Adipose tissue (tissue), 3 donors: Measurements from ENCODE around the gene PDE8A. TPM values are rescaled to one million over a fixed set of nuclear protein-coding genes. Genes with fewer than 3 reads are reported as not detected.
"Not testable (repeated sequence)": the region's sequence is repeated elsewhere in the genome, so short reads cannot be mapped to it uniquely, and the experiment has no call there.

ENCODE experiments used
- H3K27ac ChIP-seq: one replicate; pipeline ENCODE4 v1.5.1; 2013; ENCODE audit warnings: low read depth, low read length
- WGBS, 3 donors: extraction: QIAGEN DNeasy Blood & Tissue Kit; methylation state at CpG; one replicate each; pipeline ENCODE4 v1.1.7; 2013; 5-methylcytosine and 5-hydroxymethylcytosine counted together
- polyA plus RNA-seq, 3 donors: library from polyadenylated mRNA; stranded (reverse); fragments of 200-250 nt; gene quantifications; one replicate each; pipeline ENCODE4 v1.2.3, GENCODE V29; 2013
- donor health status: healthy with polysubstance abuse.
- donor health status: Bipolar disorder and iron deficiency.
- donor health status: healthy.

Gene PDE8A
- polyA plus RNA-seq, 3 donors = 9.0 to 24.2 (median 19.4) TPM

DNA sequence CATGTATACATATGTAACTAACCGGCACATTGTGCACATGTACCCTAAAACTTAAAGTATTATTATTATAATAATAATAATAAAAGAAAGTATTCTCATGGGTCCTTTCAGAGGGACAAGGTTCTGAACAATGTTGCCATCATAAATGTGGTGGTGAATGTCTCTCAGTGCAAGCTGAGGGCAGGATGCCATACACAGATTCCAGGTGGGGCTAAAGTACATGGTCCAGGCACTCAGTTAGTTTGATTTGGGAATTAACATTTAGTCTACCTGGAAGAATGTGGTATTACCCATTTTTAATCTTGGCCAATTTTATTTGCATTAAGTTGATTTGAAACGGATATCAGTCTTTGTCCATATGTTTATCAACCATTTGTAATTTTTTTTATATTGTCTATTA is 24.5 kb downstream of the PDE8A start:
- 61 to 94% (median 87%) methylated on average over 2 of the region's 2 CpGs for WGBS, 3 donors

DNA sequence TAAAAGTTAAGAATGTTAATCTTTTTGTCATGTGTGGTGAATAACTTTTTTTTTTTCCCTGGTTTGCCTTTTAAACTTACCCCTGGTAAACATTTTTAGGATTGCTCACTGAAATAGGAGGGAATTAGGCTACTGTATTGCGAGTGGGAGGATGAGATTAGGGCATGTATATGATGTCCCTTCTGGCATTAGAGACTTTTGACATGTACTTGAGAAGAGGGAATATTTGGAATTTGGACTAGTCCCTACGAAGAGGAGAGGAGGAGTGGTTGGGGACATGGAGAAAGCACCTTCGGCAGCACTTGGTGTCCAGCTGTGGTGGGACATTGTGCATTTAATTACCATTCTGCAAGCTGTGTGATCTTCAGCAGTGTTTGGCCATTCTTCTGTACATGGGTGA is 25.0 kb downstream of the PDE8A start:
- H3K27ac ChIP-seq = no peak overlapping the region
- 84 to 92% (median 84%) methylated on average over 3 of the region's 3 CpGs for WGBS, 3 donors

More for the DNA sequence above, 24.5 kb downstream of the PDE8A start:
- no peak overlapping the region for H3K27ac ChIP-seq

DNA sequence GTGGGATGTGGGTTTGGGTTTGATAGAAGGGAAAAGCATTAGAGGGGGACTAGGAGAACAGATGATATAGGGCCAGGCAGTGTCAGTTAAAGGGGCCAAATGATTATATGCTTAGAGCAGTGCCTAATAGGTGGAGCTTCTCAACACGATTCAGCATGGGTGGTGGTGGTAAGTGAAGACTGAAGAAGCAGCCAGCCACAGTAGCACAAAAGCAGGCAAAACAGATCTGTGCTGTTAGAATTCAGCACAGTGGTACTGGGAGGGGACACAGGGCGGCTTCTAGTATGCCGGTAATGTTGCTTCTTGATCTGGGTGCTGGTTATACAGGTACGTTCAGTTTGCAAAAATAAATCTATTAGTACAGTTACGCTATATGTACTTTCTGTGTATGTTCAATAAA is 25.5 kb downstream of the PDE8A start:
- H3K27ac ChIP-seq = no peak overlapping the region
- WGBS, 3 donors = 82 to 90% (median 88%) methylated on average over 5 of the region's 5 CpGs

DNA sequence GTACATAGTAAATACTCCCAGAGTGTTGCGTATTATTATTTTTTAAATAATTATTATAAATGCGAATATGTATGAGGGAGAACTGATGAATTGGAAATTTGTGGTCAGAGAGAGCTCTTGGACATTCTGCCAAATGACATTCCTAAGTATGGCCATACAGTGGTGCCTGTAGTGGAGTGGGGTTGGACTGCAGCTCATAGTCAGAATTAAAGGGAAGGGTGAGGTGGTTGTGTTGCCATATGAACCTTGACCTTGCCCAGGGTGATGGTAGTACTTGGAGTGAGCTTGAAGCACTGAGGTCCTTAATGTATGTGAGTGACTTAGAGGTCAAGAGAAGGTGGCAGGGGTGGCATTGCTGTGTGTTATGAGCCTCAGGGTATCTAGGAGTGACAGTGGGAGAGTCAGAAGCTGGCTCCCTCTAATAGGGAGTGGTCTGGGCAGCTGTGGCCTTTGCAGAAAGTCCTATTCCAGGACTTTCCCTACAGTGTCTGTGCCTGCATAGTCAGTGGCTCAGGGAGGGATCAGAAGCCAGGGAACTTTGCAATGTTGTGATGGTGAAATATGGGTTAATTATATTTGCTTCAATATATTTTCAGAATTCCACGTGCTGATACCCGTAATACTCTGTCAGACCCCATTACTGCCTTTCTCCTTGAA is 26.2 kb downstream of the PDE8A start:
- H3K27ac ChIP-seq = no peak overlapping the region
- 64 to 90% (median 82%) methylated on average over 4 of the region's 4 CpGs for WGBS, 3 donors

DNA sequence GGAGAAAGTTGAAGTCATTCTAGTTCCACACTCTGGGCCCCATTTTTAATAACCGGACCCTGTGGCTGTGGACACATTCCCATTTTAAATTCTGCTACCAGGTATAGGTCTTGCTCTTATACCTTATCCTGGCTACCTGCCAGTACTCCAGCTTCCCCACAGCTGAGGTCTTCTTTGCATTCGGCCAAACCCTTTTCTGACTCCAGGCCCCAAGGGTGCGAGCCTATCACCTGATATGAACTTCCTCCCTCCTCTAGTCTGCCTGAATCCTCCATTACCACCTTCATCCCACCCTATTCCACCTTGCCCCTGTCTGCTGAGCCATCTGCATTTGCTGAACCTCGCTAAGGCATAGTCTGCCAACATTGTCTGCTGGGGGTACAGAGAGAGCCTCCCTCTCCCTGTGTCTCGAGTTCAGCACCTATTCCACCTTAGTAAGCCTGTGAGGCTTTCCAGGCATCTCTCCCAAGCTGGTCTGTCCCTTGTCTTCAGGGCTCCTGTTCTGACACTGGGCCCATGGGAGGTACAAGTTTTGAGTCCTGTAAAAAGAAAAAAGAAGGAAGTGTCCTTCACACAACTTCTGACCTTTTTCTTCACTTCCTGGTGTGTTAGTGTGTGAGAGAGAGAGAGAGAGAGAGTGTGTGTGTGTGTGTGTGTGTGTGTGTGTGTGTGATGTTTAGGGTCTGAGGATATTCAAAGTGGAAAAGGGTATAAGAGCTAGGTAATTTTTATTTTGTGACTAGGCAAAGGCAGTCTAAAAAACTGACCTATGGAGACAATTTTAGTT is 27.0 kb downstream of the PDE8A start:
- WGBS, 3 donors = 75 to 77% (median 77%) methylated on average over 5 of the region's 5 CpGs
- H3K27ac ChIP-seq = no peak overlapping the region

DNA sequence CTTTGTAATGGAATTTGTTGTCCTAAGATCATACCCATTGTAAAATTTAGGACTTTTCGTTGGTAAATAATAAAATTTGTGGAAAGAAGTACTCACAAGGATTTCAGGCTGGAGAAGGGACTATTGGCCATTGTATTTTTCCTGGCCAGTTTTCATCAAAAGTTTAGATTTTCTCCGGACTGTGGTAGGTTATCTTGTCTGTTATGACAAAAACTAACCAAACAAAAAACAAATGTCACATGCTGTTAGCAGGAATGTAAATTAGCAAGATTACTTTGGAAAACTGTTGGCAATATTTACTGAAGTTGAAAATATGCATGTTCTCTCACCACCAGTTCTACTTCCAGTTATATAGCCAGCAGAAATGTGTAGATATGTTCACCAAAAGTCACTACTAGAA is 27.8 kb downstream of the PDE8A start:
- 42 to 69% (median 53%) methylated on average over 2 of the region's 2 CpGs for WGBS, 3 donors
- H3K27ac ChIP-seq = no peak overlapping the region

DNA sequence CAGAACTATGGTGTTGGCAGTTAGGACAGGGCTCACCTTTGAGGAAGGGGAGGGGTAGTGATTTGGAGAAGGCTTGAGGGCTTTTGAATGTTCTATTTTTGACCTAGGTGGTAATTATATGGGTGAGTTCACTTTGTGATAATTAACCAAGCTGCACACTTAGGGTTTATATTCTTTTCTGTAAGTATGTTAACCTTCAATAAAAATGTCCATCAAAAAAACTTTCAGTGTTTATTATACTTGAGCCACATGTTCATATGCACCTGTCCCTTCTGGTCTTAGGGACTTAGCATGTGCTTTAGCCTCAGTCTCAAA is 28.4 kb downstream of the PDE8A start:
- H3K27ac ChIP-seq = peak overlapping the region; percentile 72

DNA sequence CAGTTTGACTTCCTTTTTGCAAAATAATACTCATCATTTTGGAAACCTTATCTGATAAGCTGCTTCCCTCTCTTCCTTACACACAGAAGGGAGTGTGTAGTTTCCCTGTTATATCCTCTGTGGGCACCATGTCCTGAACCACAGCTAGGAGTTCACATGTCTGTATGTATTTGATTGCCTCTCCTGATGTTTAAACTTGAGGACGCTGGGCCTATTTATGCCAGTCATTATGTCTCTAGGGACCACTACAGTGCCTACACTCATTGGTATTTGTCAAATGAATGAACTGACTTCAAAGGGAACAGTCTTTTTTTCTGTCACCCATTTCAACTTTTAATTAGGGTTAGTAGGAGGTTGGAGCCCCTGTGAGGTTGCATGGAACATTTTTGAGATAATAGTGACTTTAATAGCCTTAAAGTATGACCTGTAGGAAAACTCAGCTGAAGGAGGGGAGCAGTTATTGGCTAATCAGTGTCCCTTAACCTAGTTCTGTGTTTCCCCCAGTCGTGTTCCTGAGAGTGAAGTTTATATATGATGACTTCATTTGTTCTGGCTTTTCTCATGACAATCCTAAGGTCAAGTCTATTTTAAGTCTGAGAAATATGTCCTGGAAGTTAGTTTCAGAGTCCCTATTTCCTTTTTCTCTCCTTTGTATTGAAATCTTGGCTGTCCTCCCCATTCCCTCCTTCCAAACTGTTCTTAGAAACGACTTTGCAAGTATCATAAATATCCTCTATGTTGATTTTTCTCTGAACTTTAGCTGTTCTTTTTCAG is 28.9 kb downstream of the PDE8A start:
- 5 to 24% (median 8%) methylated on average over 3 of the region's 3 CpGs for WGBS, 3 donors
- H3K27ac ChIP-seq = peak overlapping the region; percentile 72

DNA sequence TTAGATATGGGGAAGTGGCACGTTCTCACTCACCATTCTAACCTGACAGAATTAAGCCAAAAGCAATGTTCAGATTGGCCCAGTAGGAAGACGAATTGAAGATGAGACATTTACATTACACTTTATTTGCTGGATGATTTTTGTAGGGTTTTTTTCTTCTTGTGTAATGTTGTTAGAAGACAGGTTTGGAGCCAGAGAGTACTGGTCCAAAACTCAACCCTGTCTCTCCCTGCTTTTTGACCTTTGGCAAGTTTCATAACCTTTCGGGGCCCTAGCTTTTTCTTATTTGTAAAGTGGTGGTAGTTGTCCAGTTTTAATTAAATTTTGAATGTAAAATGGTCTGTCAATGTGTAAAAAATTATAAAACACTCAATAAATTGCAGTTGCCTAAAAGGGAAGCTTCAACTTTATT is 29.5 kb downstream of the PDE8A start:
- no peak overlapping the region for H3K27ac ChIP-seq
- WGBS, 3 donors = 14 to 61% (median 17%) methylated on average over 3 of the region's 3 CpGs

DNA sequence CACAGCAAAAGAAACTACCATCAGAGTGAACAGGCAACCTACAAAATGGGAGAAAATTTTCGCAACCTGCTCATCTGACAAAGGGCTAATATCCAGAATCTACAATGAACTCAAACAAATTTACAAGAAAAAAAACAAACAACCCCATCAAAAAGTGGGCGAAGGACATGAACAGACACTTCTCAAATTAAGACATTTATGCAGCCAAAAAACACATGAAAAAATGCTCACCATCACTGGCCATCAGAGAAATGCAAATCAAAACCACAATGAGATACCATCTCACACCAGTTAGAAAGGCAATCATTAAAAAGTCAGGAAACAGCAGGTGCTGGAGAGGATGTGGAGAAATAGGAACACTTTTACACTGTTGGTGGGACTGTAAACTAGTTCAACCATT is 30.1 kb downstream of the PDE8A start:
- H3K27ac ChIP-seq = not testable (repeated sequence)
- 96 to 100% (median 100%) methylated on average over 1 of the region's 2 CpGs for whole genome bisulfite sequencing, 3 donors

DNA sequence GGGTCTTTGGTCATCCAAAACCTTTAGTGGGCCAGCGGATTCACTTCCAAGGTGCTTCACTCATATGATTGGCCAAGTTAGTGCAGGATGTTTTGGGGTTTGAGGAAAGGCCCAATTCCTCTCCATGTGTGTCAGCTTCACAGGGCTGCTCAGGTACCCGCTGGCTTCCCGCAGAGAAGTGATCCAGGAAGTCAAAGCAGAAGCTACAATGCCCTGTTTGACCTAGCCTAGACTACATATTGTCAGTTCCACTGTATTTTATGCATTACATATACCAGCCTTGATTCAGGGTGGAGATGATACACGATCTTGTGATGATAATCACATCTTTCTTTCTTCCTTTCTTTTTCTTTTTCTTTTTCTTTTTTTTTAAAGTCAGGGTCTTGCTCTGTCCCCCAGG is 32.1 kb downstream of the PDE8A start:
- no peak overlapping the region for H3K27ac ChIP-seq
- 85 to 92% (median 89%) methylated on average over 4 of the region's 4 CpGs for WGBS, 3 donors

DNA sequence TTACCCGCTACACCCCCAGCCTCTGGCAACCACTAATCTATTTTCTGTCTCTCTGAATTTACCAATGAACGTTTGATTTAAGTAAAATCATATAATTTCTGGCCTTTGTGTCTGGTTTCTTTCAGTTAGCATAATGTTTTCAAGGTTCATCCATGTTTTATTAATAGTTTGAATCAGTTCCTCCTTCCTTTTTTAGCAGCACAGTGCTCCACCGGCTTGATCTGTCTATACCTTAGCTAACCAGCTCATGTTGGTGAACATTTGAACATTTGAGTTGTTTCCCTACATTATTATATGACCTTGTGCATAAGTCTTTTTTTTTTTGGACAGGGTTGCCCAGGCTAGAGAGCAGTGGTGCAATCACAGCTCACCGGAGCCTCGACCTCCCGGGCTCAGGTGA is 33.3 kb downstream of the PDE8A start:
- WGBS, 3 donors = 73 to 81% (median 77%) methylated on average over 6 of the region's 6 CpGs
- H3K27ac ChIP-seq = no peak overlapping the region

DNA sequence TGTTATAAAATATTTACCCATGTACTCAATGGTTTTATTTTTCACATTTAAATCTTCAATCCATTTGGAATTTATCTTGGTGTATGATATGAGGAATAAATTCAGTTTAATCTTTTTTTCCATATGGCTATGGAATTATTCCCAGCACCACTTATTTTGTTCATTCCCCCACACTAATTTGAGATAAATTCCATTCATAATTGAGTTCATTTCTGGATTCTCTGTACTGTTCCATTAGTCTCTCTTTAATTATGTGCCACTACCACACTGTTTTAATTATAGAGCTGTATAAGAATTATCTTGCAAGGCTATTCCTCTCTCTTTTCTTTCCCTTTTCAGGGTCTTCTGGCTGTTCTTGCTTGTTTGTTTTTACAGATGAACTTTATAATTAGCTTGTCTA is 34.6 kb downstream of the PDE8A start:
- no peak overlapping the region for H3K27ac ChIP-seq

DNA sequence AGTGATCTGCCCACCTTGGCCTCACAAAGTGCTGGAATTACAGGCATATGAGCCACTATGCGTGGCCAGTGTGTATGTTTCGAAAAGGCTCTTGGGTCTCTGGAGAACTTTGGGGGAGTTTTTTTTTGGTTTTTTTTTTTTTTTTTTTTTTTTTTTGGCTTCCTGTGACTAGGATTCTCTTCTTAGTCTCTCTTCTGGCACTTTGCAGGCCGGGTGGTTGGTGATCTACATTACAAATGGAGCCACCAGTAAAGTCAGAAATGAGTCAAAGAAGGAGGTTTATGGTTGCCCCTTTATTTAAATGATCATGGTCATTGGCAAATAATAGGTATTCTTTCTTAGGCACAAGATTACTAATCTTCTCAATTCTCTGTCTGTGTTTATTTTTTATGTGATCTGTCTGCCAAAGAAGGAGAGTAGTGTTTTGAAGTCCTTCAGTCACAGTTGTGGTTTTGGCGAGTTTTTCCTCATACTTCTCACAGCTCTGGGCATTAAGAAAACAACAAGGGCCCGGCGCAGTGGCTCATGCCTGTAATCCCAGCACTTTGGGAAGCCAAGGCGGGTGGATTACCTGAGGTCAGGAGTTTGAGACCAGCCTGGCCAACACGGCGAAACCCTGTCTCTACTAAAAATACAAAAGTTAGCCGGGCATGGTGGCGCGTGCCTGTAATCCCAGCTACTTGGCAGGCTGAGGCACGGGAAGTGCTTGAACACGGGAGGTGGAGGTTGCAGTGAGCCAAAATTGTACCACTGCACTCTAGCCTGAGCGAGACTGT is 38.3 kb downstream of the PDE8A start:
- H3K27ac ChIP-seq = no peak overlapping the region
- 79 to 83% (median 81%) methylated on average over 15 of the region's 15 CpGs for WGBS, 3 donors

DNA sequence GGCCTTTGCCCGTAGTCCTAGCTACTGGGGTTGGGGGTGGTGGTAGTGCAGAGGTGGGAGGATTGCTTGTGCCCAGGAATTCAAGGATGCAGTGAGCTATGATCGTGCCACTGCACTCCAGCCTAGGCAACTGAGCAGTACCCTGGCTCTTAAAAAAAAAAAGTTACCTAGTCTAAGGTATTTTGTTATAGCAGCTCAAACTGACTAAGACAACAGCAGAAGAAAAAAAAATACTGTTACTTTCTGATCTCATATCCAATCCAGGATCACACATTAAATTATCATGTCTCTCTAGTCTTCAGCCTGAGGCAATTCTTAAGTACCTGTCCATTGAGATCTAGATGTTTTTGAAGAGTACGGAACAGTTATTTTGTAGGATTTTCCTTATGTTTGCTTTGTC is 39.8 kb downstream of the PDE8A start:
- WGBS, 3 donors = 93 to 97% (median 93%) methylated on average over 3 of the region's 3 CpGs
- H3K27ac ChIP-seq = no peak overlapping the region

DNA sequence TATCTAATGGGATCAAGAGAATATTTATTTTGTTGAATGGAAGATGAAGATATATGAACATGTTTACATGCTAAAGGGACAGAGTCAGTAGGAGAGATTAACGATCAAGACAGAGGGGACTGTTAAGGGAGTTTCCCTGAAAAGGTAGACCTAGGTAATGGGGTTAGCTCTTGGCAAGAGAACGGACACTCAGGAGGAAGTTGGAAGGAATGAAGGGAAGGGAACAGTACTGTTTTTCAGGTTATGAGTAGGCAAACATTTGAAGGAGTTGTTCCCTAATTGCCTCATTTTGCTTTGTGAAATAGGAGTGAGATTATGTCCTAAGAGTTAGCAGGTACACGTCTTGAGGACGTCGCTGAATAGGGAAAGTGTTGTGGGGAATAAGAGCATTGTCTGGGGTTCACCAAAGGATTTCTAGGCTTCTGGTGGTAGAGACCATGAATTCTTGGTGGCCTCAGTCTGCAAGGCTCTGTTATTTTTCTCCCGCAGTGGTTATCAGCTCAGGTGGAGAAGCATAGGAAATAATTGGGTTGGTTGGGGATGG is 41.3 kb downstream of the PDE8A start:
- H3K27ac ChIP-seq = no peak overlapping the region
- 70 to 91% (median 79%) methylated on average over 6 of the region's 6 CpGs for WGBS, 3 donors

DNA sequence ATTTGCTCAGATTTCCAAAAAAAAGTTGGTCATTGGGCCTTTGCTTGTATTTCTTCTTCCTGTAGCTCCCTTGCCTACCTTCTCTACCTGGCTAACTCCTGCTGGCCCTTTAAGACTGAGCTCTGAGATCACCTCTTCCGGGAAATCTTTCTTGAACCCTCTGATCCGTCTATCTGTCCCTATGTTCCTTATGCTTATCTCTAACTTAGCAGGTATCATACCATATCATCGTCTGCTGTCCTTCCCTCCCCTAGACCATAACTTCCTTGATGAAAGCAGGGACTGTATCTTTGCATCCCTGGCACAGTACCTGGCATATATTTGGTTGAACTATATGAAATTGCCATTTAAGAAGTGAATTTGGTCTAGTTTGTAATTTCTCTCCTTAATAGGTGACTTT is 42.3 kb downstream of the PDE8A start:
- 78 to 90% (median 89%) methylated on average over 3 of the region's 3 CpGs for WGBS, 3 donors
- H3K27ac ChIP-seq = no peak overlapping the region

DNA sequence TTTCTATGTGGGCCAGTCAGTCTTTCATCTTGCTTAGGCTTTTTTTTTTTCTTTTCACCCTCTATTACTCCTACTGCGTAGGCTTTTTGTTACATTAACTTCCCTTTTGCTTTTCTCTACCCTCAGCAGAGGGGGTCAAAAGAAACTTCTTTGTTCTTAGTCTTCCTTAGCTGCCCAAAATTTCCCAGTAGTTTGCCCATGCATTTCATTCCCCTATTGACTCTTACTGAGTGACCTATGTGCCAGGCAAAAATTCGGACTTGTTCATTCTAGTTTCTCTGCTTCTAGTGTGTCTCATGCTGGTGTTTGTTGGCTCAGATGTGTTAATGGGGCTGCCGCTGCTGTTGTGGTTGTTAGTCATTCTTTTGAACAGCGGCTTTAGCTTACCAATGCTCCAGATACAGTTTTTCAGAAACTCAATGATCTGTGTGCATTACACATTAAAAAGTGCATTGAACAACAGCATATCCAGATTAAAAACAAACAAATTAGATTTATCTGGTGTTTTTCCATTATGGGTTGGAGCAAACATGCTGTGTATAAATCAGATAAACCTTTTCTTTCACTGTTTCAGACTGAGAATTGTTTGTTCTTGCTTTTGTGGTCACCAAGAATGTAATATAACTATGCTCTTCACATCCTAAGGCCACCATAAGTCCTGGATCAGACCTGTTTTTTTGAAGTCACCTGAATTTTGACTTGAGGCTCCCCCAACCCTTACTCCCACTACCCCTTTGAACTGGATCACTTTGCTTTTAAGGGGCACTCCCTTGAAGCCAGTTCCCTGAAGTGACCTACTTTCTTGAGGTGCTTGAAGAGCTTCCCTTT is 43.1 kb downstream of the PDE8A start:
- 63 to 74% (median 73%) methylated on average over 4 of the region's 4 CpGs for WGBS, 3 donors
- no peak overlapping the region for H3K27ac ChIP-seq
